Measurements from ENCODE around the gene EFS.

- no peak for TF ChIP-seq RAD21 (IDR thresholded peaks at IDR 0.05 in 1 of 2, conservative IDR thresholded peaks at IDR 0.05 in 1 of 2; ENCODE audit: low read depth in 2 of 2, low read length in 2 of 2)
- no peak for TF ChIP-seq SUZ12 (IDR thresholded peaks at IDR 0.05; ENCODE audit: low read length)
- no peak for TF ChIP-seq CTCF (IDR thresholded peaks at IDR 0.05; ENCODE audit: control extremely low read depth in 1 of 3, insufficient read depth in 1 of 3, low read depth in 1 of 3, low read length in 3 of 3)
- no peak for TF ChIP-seq ASH2L (IDR thresholded peaks at IDR 0.05; ENCODE audit: low read length)
- TF ChIP-seq TEAD4 (IDR thresholded peaks at IDR 0.05; ENCODE audit: low read depth, low read length): no peak
- no peak; a peak in 1 of 3 replicates for TF ChIP-seq EP300 (IDR thresholded peaks at IDR 0.05; ENCODE audit: borderline replicate concordance in 1 of 2, low read depth in 2 of 2, low read length in 2 of 2)
- TF ChIP-seq RBBP5 (IDR thresholded peaks at IDR 0.05; ENCODE audit: borderline replicate concordance, low read depth, low read length): no peak
- TF ChIP-seq POLR2A (IDR thresholded peaks at IDR 0.05; ENCODE audit: control extremely low read depth in 1 of 2, low read depth in 2 of 2, low read length in 2 of 2): peak in 1 of 2 experiments; percentile 44; a peak in 1 of 3 replicates
- TF ChIP-seq EZH2 (IDR thresholded peaks at IDR 0.05; ENCODE audit: low read depth, low read length, severe bottlenecking): no peak
- peak; percentile 21; the same call in 1 of the 2 replicates for TF ChIP-seq MAX (IDR thresholded peaks at IDR 0.05)
- TF ChIP-seq YY1 (IDR thresholded peaks at IDR 0.05; ENCODE audit: low read depth, low read length): no peak
- no peak for TF ChIP-seq CREB1 (IDR thresholded peaks at IDR 0.05)
- TF ChIP-seq CHD2 (IDR thresholded peaks at IDR 0.05; ENCODE audit: low read length): 0 out of 2 replicates have a peak, but pooled peaks have one; percentile 39
Observed at GRCh38 chr14:23364164-23365035, 572 bp downstream of the EFS start.
